B cell (primary cell): Measurements from ENCODE around the gene GNAS.

Experiments
- EZH2 ChIP-seq: IDR thresholded peaks from 2 replicates; pipeline ENCODE4 v1.6.1; 2012; ENCODE audit warnings: borderline replicate concordance, low read depth, mild to moderate bottlenecking, moderate library complexity, low read length; ENCODE audit not compliant: insufficient read depth, poor library complexity, severe bottlenecking
- TF ChIP-seq, protein P1 (sequence below): fragments of 200-600 bp; IDR thresholded peaks from one replicate; pipeline ENCODE4 v1.8.0; 2022; ENCODE audit warnings: antibody characterized with exemption, mild to moderate bottlenecking

DNA sequence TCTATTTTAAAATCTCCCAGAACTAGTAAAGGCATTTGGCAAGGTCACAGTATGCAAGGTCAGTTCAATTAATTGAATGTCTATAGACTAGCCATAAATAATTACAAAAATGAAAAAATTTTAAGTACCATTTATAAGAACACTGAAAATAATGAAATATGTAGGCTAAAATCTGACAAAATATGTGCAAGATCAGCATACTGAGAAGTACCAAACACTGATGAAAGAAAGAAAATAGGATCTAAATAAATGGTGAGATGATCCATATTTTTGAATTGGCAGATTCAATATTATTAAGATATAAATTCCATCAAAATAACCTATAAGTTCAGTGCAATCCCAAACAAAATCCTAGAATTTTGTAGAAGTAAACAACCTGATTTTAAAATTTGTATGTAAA lies 100.5 kb downstream of the GNAS start:
- TF ChIP-seq, protein P1, sequence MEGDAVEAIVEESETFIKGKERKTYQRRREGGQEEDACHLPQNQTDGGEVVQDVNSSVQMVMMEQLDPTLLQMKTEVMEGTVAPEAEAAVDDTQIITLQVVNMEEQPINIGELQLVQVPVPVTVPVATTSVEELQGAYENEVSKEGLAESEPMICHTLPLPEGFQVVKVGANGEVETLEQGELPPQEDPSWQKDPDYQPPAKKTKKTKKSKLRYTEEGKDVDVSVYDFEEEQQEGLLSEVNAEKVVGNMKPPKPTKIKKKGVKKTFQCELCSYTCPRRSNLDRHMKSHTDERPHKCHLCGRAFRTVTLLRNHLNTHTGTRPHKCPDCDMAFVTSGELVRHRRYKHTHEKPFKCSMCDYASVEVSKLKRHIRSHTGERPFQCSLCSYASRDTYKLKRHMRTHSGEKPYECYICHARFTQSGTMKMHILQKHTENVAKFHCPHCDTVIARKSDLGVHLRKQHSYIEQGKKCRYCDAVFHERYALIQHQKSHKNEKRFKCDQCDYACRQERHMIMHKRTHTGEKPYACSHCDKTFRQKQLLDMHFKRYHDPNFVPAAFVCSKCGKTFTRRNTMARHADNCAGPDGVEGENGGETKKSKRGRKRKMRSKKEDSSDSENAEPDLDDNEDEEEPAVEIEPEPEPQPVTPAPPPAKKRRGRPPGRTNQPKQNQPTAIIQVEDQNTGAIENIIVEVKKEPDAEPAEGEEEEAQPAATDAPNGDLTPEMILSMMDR: no peak
- no peak for TF ChIP-seq EZH2
